Measurements from ENCODE around the gene KIF4A.

KIF4A gene

GRCh38 chrX:70439016-70439415 is 149.1 kb downstream of the KIF4A start:
- peak overlapping the region; percentile 63 for H3K27ac ChIP-seq

GRCh38 chrX:70442224-70442623 is 152.3 kb downstream of the KIF4A start:
- Histone ChIP-seq H2AFZ (ENCODE audit: low read depth) (no peak overlapping the region), H4K20me1 (ENCODE audit: insufficient read depth) (no peaks in the 10 kb centered on the region), H3K79me2 (ENCODE audit: insufficient read depth, low read depth) (no peaks in the 10 kb centered on the region), H3K27me3 (ENCODE audit: insufficient read depth, low read depth) (no peaks in the 10 kb centered on the region), H3K27ac (no peak overlapping the region), H3K36me3 (ENCODE audit: insufficient read depth) (no peaks in the 10 kb centered on the region), H3K9ac (no peak overlapping the region), H3K4me2 (no peak overlapping the region), H3K4me3 (IDR thresholded peaks at IDR 0.05; ENCODE audit: insufficient read depth, low read depth, low read length) (no peak overlapping the region), H3K4me1 (ENCODE audit: low read depth, poor library complexity, severe bottlenecking) (peaks cover 30% of the 10 kb centered on the region)
- TF ChIP-seq CTCF (conservative IDR thresholded peaks at IDR 0.05; ENCODE audit: low read depth, low read length) = no peak

More at GRCh38 chrX:70439016-70439415, 149.1 kb downstream of the KIF4A start:
- TF ChIP-seq CTCF (conservative IDR thresholded peaks at IDR 0.05; ENCODE audit: low read depth, low read length) = no peak
- H3K4me3 ChIP-seq (IDR thresholded peaks at IDR 0.05; ENCODE audit: insufficient read depth, low read depth, low read length) = no peak overlapping the region
- peak overlapping the region; percentile 73 for H3K4me2 ChIP-seq
- H2AFZ ChIP-seq (ENCODE audit: low read depth) = peak overlapping the region; percentile 34; the same call in 1 of the 2 replicates
- H3K9ac ChIP-seq = no peak overlapping the region
- no peaks in the 10 kb centered on the region for H3K36me3 ChIP-seq (ENCODE audit: insufficient read depth)
- no peaks in the 10 kb centered on the region for H4K20me1 ChIP-seq (ENCODE audit: insufficient read depth)
- peaks cover 49% of the 10 kb centered on the region for H3K4me1 ChIP-seq (ENCODE audit: low read depth, poor library complexity, severe bottlenecking)
- H3K27me3 ChIP-seq (ENCODE audit: insufficient read depth, low read depth) = no peaks in the 10 kb centered on the region
- no peaks in the 10 kb centered on the region for H3K79me2 ChIP-seq (ENCODE audit: insufficient read depth, low read depth)

GRCh38 chrX:70444326-70444945 is 154.5 kb downstream of the KIF4A start, which contains the start of gene DLG3:
Gene DLG3 (plus strand): TSS chrX:70444835. CDS start chrX:70445202, 367 bp downstream.
- Histone ChIP-seq H2AFZ (ENCODE audit: low read depth) (peak within 1 kb of the TSS; percentile 38), H3K4me1 (ENCODE audit: low read depth, poor library complexity, severe bottlenecking) (peaks cover 9% of the 10 kb centered on the region), H3K79me2 (ENCODE audit: insufficient read depth, low read depth) (no peaks in the 10 kb centered on the region), H4K20me1 (ENCODE audit: insufficient read depth) (no peaks in the 10 kb centered on the region), H3K4me3 (IDR thresholded peaks at IDR 0.05; ENCODE audit: insufficient read depth, low read depth, low read length) (no peak within 1 kb of the TSS), H3K27ac (no peak within 1 kb of the TSS), H3K4me2 (peak within 1 kb of the TSS; percentile 25; the same call in 1 of the 2 replicates), H3K27me3 (ENCODE audit: insufficient read depth, low read depth) (no peaks in the 10 kb centered on the region), H3K36me3 (ENCODE audit: insufficient read depth) (no peaks in the 10 kb centered on the region), H3K9ac (no peak within 1 kb of the TSS)
- TF ChIP-seq CTCF (conservative IDR thresholded peaks at IDR 0.05; ENCODE audit: low read depth, low read length) = no peak

- TF ChIP-seq CTCF (conservative IDR thresholded peaks at IDR 0.05; ENCODE audit: low read depth, low read length) = no peak
- no peaks in the 10 kb centered on the region for H3K36me3 ChIP-seq (ENCODE audit: insufficient read depth)
- no peaks in the 10 kb centered on the region for H4K20me1 ChIP-seq (ENCODE audit: insufficient read depth)
- peak overlapping the region; percentile 25; the same call in 1 of the 2 replicates for H3K4me2 ChIP-seq
- no peaks in the 10 kb centered on the region for H3K27me3 ChIP-seq (ENCODE audit: insufficient read depth, low read depth)
- H3K9ac ChIP-seq = no peak overlapping the region
- no peak overlapping the region for H3K4me3 ChIP-seq (IDR thresholded peaks at IDR 0.05; ENCODE audit: insufficient read depth, low read depth, low read length)
- H3K27ac ChIP-seq = no peak overlapping the region
- peaks cover 3% of the 10 kb centered on the region for H3K4me1 ChIP-seq (ENCODE audit: low read depth, poor library complexity, severe bottlenecking)
- no peaks in the 10 kb centered on the region for H3K79me2 ChIP-seq (ENCODE audit: insufficient read depth, low read depth)
- H2AFZ ChIP-seq (ENCODE audit: low read depth) = peak overlapping the region; percentile 38
Measured at GRCh38 chrX:70444946-70445656, 155.2 kb downstream of the KIF4A start.

All from KMS-11 (cell line).